Nephron (organoid): ENCODE data around the gene MFSD8.

ENCODE experiments used
- H3K27ac Mint-ChIP-seq, 3 experiments: 2 replicates each; pipeline ENCODE4 v1.8.0; 2020; ENCODE audit warnings: mixed read lengths in 3 of 3, mild to moderate bottlenecking in 2 of 3, moderate library complexity in 1 of 3
- H3K27me3 Mint-ChIP-seq: 2 replicates; pipeline ENCODE4 v1.8.0; 2021; ENCODE audit warnings: low read depth, mild to moderate bottlenecking, moderate library complexity, mixed read lengths
- H3K36me3 Mint-ChIP-seq: 2 replicates; pipeline ENCODE4 v1.8.0; 2020; ENCODE audit warnings: low read depth, mixed read lengths
- H3K4me1 Mint-ChIP-seq: 2 replicates; pipeline ENCODE4 v1.8.0; 2020; ENCODE audit warnings: mixed read lengths
- H3K4me3 Mint-ChIP-seq, 3 experiments: 2 replicates each; pipeline ENCODE4 v1.8.0; 2020; ENCODE audit warnings: mild to moderate bottlenecking in 3 of 3, mixed read lengths in 3 of 3, moderate library complexity in 2 of 3
- H3K9me3 Mint-ChIP-seq: 2 replicates; pipeline ENCODE4 v1.8.0; 2020; ENCODE audit warnings: mixed read lengths
- TF ChIP-seq, protein P1 (sequence below), 3 experiments: fragments of 200-600 bp; sonication (generic); IDR thresholded peaks; one replicate each; pipeline ENCODE4 v1.5.0; 2021; ENCODE audit warnings: antibody characterized with exemption in 3 of 3; ENCODE audit not compliant: unreplicated experiment in 3 of 3

MFSD8 gene

DNA sequence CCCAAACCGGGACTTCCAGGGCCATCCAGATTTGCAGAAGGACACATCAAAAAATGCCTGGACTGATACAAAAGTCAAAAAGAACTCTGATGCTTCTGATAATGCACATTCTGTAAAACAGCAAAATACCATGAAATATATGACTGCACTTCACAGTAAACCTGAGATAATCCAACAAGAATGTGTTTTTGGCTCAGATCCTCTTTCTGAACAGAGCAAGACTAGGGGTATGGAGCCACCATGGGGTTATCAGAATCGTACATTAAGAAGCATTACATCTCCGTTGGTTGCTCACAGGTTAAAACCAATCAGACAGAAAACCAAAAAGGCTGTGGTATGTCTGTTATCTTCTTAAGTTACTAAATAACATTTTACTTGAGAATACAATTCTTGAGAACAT, 75.1 kb downstream of the MFSD8 start:
- TF ChIP-seq, protein P1, sequence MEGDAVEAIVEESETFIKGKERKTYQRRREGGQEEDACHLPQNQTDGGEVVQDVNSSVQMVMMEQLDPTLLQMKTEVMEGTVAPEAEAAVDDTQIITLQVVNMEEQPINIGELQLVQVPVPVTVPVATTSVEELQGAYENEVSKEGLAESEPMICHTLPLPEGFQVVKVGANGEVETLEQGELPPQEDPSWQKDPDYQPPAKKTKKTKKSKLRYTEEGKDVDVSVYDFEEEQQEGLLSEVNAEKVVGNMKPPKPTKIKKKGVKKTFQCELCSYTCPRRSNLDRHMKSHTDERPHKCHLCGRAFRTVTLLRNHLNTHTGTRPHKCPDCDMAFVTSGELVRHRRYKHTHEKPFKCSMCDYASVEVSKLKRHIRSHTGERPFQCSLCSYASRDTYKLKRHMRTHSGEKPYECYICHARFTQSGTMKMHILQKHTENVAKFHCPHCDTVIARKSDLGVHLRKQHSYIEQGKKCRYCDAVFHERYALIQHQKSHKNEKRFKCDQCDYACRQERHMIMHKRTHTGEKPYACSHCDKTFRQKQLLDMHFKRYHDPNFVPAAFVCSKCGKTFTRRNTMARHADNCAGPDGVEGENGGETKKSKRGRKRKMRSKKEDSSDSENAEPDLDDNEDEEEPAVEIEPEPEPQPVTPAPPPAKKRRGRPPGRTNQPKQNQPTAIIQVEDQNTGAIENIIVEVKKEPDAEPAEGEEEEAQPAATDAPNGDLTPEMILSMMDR (IDR thresholded peaks at IDR 0.05; ENCODE audit: unreplicated experiment in 3 of 3), result no peak
- Mint-ChIP-seq H3K4me1 (peaks cover 3% of the 10 kb centered on the region), H3K4me3 (no peak overlapping the region), H3K27me3 (no peaks in the 10 kb centered on the region), H3K36me3 (peaks cover 42% of the 10 kb centered on the region), H3K9me3 (no peaks in the 10 kb centered on the region), H3K27ac (no peak overlapping the region)

DNA sequence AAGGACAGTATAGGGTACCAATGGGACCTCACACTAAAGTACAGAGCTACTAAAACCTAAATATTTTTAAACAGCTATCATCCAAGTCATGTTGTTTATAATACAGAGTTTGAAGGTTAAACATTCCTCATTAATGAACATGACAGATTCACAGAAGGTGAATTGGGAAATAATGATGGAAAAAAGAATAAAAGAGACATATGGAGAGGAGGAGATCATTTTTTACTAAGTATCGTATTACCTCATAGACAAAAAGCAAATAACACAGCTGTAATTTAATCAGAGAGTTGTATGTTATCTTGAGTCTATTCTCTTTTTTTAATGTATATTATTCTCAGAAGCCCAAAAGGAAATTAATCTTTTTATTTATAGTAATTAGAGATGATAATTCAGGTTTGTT, 76.4 kb downstream of the MFSD8 start:
- H3K27me3 Mint-ChIP-seq, result no peaks in the 10 kb centered on the region

DNA sequence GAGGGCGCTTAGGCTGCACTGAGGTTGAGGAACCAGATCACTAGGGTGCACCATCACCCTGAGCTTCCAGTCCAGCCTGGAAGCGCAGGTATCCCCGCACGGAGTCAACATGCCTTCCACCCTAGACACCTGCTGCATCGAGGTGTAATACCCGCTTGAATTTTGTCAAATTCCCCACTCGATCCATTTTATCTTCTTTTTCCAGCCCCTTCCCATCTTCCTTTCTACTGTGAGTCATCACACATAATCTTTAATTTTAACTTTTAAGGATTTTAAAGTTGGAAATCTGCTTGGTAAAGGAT, 83.5 kb downstream of the MFSD8 start:
- Mint-ChIP-seq H3K36me3 (peaks cover 18% of the 10 kb centered on the region), H3K9me3 (no peaks in the 10 kb centered on the region), H3K4me1 (peaks cover 16% of the 10 kb centered on the region), H3K4me3 (peak overlapping the region; percentile 95 to 100 (median 99)), H3K27ac (peak overlapping the region; percentile 96 to 99 (median 99)), H3K27me3 (no peaks in the 10 kb centered on the region)
- TF ChIP-seq, protein P1 (IDR thresholded peaks at IDR 0.05; ENCODE audit: unreplicated experiment in 3 of 3), result no peak

More for the DNA sequence above, 76.4 kb downstream of the MFSD8 start:
- Mint-ChIP-seq H3K4me1 (peaks cover 3% of the 10 kb centered on the region), H3K27ac (no peak overlapping the region), H3K36me3 (peaks cover 39% of the 10 kb centered on the region), H3K9me3 (no peaks in the 10 kb centered on the region), H3K4me3 (no peak overlapping the region)
- TF ChIP-seq, protein P1 (IDR thresholded peaks at IDR 0.05; ENCODE audit: unreplicated experiment in 3 of 3), result no peak

DNA sequence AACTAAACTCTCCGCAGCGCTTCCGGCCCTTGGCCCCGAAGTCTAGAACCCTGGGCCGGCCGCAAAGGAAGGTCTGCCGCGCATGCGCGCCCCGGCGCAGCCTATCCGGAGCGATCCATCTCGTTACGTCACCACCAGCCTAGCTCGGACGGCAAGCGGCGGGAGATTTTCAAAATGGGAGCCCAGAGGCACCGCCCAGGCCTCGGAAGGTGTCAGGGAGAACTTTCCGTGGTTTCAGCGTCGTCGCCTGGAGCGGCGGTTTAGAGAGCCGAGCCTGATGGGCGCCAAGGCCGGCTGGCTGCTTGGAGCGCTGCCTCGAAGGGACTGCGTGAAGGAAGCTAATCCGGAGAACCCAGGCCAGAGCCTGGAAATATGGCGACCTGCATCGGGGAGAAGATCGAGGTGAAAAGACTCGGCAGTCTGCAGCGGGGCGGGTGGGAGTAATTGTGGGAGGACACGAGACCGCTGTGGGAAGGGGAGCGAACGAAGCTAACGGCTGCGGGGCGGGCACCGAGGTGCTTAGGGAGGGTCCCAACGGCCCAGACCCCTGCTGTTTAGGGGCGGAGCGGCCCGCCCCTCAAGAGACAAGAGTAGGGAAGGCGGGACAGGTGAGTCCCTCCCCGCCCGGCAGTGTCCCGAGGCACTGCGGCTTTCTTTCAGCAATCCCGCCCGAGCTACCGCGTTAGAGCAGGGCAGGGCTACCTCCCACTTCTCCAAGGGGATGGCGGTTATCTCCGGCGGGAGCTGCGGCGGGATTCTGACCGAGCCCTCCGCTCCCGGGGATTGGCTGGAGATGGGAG, 84.0 kb downstream of the MFSD8 start, which contains the start of gene PLK4:
Gene PLK4, plus strand, starts transcription at position 131 of the 800 bp plus-strand sequence. Its CDS starts 242 bp downstream, at position 373.
- H3K4me1 Mint-ChIP-seq, result peaks cover 16% of the 10 kb centered on the region
- H3K9me3 Mint-ChIP-seq, result no peaks in the 10 kb centered on the region
- no peaks in the 10 kb centered on the region for H3K27me3 Mint-ChIP-seq
- peaks cover 12% of the 10 kb centered on the region for H3K36me3 Mint-ChIP-seq
- peak within 1 kb of the TSS; percentile 95 to 100 (median 99) for H3K4me3 Mint-ChIP-seq
- TF ChIP-seq, protein P1 (IDR thresholded peaks at IDR 0.05; ENCODE audit: unreplicated experiment in 3 of 3), result no peak
- peak within 1 kb of the TSS; percentile 96 to 99 (median 99) for H3K27ac Mint-ChIP-seq

DNA sequence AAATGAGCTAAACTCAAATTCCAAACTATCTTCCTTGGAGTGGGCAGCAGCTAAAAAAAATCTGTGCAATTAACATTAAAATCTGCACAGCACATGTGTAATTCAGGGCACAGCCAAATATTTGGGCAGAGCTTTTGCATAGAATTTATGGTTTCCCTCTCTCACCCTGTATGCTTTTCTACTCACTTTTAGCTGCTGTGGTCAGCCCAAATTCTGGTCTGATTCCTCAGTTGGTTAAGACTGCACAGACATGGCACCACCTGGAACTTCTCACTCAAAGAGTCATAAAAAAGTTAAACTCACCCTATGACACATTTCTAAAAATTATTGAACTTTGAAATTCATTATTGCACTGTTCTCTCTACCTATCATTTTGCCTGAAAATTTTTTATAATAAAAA, 89.2 kb downstream of the MFSD8 start:
- peaks cover 13% of the 10 kb centered on the region for H3K4me1 Mint-ChIP-seq
- H3K27me3 Mint-ChIP-seq, result no peaks in the 10 kb centered on the region
- H3K9me3 Mint-ChIP-seq, result peaks cover 4% of the 10 kb centered on the region
- peaks cover 11% of the 10 kb centered on the region for H3K36me3 Mint-ChIP-seq
- TF ChIP-seq, protein P1 (IDR thresholded peaks at IDR 0.05; ENCODE audit: unreplicated experiment in 3 of 3), result no peak
- H3K4me3 Mint-ChIP-seq, result no peak overlapping the region
- no peak overlapping the region for H3K27ac Mint-ChIP-seq

DNA sequence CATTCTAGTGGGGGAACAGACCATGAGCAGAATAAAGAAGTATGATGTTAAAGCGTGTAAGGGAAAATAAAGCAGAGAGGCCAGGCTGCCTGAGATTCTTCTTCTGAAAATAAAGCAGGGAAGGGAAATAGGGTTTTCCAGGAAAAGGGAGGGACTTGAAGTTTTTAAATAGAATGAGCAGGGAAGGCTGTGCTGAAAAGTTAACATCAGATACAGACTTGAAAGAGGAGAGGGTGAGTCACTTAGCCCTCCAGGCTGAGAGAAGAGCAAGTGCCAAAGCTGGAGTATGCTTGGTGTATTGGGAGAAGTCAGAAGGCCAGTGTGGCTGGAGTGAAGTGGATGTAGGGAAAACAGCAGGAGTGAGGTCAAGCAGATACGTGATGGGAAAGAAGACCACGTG, 94.3 kb downstream of the MFSD8 start:
- Mint-ChIP-seq H3K27ac (no peak overlapping the region), H3K9me3 (peaks cover 18% of the 10 kb centered on the region), H3K27me3 (no peaks in the 10 kb centered on the region), H3K4me1 (peaks cover 5% of the 10 kb centered on the region), H3K4me3 (no peak overlapping the region), H3K36me3 (peaks cover 11% of the 10 kb centered on the region)
- TF ChIP-seq, protein P1 (IDR thresholded peaks at IDR 0.05; ENCODE audit: unreplicated experiment in 3 of 3), result no peak
